Measurements from ENCODE around the gene UBE2H.
"Not testable (repeated sequence)": the region's sequence is repeated elsewhere in the genome, so short reads cannot be mapped to it uniquely, and the experiment has no call there.

UBE2H gene

DNA sequence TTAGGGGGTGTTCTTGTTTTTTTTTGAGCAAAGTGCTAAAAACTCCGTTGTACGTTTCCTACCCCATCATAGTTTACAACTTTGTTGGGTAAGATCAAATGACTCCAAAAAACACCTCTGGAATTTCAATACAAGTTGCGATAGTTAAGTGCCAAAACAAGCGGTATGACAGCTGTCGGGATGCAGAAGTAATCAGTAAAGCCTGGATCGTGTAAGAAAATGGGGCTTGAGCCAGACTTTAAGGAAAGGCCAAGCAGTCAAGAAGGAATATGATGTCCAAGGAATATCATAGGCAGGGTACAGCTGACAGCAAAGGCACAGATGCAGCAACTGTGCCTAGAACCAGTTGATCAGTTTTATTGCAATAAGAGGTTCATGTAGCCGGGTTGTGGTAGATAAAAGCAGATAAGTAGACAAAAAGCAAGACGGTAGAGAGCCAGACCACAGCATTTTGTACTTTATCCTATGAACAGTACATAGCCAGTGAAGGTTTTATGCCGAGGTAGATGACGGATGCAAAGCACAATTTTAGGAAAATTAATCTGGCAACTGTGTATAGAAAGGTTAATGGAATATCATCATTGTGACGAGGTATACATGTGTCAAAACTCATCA lies 45.5 kb downstream of the UBE2H start:
- DNase-seq, result no peak

- DNase-seq, result no peak
Observed at GRCh38 chr7:129906700-129907099, 46.1 kb downstream of the UBE2H start.

DNA sequence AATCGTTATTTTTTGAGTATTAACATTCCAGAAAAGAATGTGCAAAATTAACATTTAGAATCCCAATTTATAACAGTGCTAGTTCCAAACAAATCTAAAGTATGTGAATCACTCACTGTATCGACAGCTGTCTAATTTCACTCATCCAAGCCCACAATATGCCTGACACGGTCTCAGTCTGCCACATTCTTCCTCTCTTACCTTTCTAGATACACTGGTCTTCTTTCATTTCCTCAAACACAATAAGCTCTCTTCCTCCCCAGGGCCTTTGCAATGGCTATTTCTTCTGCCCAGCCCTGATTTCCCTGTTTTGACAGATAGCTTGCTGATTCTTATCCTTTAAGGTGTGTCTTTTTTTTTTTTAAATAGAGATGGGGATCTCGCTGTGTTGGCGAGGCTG lies 48.8 kb downstream of the UBE2H start:
- DNase-seq, result no peak

DNA sequence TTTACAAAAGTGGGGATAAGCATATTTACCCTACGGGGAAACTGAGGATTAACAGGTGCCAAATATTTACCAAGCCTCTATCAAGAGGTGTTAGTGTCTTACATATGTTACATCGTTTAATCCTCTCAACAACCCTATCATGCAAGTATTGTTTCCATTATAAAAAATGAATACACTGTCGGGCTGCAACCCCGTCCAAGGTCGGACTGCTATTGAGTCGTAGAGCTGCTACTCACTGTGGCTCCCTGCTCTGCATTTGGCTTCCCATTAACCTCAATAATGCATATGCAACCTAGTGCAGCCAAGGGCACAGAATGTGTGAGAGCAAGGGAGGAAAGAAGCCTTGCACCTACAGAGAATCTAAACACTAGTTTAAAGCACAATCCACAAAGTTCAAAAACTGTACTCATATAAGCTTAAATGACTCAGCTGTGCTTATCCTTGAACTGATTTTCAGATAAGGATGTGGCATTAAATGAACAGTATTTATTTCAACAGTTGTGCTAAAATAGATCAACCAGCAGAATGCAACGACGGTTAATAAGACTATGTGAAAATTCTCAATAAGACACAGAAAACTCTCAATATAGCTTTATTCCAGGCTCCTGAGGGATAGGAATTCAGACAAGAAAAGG lies 49.9 kb downstream of the UBE2H start:
- no peak for DNase-seq

DNA sequence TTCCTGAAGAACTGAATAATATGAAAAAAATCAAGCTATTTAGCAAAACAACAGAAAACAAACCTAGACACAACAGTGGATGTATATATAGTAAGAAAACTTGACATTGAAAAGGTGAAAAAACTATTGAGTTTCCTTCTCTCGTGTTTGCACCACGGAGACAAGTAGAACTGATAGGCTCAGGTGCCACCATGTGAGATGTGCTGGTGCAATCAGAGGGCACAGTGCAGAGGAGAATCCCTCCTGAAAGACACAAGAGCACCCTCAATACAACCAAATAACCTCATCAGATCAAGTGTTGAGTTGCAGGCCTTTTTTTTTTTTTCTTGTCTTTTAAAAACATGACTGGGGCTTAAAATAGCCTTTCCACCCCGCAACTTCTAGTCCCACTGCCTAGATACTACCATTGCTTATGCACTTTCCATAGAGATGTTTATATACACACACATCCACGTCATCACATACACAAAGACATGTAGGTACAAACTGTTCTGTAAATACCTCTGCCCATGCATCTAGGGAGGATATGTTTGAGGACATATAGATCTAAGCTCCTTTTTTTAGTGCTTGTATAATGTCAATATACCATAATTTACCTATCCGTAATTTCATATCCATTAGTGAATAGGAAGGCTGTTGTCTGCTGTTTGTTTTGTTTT lies 54.1 kb downstream of the UBE2H start:
- no peak for DNase-seq

DNA sequence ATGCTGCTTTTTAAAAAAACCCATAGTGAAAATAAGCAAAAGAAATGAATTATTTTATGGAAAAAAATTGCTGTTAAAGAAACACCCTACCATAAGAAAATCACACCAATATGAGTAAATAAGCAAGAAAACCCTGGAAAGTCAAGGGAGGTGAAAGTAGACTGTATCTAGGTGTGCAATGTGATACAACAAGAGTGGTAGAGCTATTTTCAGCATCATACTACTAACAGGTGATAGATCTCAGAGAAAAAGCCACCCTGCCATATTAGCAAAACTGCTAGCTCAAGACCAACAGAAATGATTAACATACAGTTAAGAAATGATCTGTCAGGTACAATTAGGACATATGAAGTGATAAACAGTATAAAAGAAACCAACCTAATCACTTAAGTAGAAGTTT lies 54.8 kb downstream of the UBE2H start:
- DNase-seq, result no peak

DNA sequence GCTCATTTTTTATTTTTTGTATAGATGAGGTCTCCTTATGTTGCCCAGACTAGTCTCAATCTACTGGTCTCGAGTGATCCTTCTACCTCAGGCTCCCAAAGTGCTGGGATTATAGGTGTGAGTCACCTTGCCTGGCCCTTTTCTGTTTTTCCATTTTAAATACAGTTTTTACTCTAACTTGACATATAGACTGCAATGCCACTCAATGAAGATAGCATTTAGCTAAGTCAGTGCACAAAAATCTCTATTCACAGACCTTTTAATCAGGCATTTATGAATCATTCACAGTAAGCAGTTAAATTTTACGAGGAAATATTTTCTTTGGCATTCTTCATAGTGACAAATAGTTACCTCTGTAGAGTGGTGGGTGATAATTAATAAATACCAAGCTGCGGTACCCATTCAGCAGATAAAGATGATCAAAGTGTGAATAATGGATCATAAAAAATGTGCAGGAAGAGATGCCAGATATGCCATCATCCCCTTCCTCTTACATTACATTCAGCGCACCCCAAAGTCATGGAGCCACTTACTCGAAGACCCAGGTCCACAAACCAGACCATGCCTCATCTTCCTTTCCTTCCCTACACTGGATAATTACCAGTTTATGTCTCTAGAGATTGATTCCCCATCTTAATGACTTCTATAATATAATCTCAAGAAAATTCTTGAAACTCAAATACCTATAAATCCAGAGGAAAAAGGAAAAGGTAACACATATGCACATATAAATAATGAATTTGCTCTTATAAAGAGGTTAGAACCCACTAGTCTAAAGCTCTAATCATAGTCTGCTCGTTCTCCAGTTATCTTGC lies 56.0 kb downstream of the UBE2H start:
- no peak for DNase-seq

- DNase-seq, result not testable (repeated sequence)
Observed at GRCh38 chr7:129894184-129894583, 58.6 kb downstream of the UBE2H start.

DNA sequence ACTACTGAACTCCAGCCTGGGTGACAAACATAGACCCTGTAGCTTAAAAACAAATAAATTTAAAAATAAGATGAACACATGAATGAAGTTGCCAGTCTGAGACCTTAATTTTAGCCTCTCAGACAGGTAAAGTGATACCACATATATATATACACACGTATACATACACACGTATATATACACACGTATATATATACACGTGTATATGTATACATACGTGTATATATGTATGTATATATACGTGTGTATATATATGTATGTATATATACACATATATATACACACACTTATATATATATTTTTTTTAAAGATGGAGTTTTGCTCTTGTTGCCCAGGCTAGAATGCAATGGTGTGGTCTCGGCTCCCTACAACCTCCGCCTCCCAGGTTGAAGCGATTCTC lies 62.7 kb downstream of the UBE2H start:
- no peak for DNase-seq

DNA sequence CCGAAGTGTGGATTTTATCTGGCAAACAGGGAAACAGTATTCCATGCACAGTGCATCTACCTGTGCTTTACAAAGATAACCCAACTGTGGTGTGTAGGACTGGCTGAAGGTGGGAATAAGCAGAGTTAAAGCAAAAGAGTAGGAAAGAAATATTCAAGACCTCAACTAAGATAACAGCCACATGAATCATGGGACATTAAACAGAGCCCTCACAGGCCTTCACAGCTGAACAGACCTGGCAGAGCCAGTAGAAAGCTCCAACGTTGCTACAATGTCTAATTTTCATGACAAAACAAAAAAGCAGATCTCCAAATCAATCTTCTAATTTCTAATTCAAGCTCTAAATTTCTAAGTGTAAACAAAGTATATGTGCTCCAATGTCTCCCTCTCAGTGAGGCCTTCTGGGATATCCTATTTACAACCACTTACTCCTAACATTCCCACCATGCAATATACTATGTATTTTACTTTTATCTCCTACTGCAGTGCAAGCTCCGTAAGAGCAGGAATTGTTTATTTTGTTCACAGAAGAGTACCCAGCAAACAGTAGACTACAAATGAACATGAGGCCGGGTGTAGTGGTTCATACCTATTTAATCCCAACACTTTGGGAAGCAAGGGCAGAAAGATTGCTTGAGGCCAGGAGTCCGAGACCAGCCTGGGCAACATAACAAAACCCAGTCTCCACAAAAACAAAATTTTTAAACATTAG lies 63.5 kb downstream of the UBE2H start:
- no peak for DNase-seq

DNA sequence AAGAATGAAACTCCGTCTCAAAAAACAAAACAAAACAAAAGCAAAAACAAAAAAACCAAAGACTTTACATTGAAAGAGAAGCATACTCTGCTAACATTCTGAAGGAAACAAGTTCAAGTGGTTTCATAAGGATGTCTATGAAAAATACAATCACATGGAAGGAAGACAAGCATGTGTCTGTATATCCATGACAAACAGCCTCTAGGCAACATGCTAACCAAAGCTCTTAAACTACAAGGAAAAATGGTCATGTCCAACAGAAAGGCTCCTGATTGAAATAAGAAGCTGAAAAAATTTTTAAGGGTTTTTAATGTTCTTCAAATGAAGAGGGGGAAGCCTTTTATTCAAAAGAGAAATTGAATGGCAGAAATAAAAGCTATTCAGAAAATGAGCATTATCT lies 64.9 kb downstream of the UBE2H start:
- DNase-seq, result no peak

GRCh38 chr7:129886818-129887186 lies 66.0 kb downstream of the UBE2H start:
- DNase-seq, result no peak

DNA sequence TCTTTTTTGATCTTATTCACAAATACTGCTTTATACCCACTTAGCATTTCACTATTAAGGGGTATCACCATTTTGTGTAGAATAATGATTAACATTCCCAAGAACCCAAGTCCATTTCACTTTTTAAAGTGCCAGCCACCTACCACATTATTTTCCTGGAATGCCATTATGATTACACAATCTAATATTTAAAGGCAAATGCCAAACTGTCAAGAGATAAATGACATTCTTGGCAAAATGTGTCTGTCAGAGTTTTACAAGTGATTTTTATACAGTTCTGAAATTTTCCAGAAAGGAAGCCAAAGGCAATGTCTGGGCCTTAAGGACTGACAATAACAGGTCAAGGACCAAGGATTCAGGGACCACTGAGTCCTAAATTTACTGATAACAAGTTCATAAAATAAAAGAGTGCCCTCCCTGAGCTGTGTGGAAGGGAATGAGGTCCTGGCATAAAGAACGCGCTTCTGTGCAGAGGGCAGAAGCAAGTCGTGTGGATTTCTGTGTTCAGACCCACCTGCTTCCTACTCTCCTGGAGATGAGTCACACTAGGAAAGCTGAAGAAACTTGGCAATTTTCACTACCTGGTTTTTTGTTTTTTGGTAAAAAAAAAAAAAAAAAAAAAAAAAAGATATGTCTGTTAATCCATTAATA lies 66.5 kb downstream of the UBE2H start:
- no peak for DNase-seq

GRCh38 chr7:129884495-129884894 lies 68.3 kb downstream of the UBE2H start:
- DNase-seq, result no peak

DNA sequence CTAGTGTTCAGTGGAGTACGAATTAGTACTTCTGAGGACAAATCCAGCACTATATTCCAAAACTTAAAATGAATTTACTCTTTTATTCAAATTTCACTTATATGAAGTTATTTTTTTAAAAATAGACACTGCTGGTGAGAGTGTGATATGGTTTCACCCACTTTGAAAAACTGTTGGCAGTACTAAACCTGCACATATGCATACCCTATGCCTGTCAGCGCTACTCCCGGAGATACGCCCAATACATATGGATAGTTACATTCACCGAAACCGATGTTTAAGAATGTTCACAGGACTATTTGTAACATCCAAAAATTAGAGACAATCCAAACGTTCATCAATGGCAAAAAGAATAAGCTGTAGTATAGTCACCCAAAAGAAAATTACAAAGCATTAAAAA lies 69.6 kb downstream of the UBE2H start:
- DNase-seq, result no peak

DNA sequence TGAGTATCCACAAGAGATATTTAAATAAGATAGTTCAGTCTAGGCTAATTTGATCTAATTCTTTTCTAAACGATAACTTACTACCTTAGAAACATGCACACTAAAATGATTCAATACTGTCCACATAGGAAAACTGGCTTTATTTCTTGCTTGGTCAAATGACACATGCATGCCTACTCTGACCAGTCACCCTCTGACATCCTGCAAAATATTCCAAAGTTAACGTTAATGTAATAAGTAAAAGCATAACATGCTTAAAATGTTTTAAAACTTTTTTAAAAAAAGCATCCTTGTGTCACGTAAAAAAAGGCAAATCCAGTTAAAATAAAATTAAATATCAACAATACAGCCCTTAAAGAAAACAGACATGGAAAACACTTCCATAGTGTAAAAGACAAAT lies 70.2 kb downstream of the UBE2H start:
- DNase-seq, result no peak

GRCh38 chr7:129877146-129877792 lies 75.5 kb downstream of the UBE2H start:
- no peak for DNase-seq

DNA sequence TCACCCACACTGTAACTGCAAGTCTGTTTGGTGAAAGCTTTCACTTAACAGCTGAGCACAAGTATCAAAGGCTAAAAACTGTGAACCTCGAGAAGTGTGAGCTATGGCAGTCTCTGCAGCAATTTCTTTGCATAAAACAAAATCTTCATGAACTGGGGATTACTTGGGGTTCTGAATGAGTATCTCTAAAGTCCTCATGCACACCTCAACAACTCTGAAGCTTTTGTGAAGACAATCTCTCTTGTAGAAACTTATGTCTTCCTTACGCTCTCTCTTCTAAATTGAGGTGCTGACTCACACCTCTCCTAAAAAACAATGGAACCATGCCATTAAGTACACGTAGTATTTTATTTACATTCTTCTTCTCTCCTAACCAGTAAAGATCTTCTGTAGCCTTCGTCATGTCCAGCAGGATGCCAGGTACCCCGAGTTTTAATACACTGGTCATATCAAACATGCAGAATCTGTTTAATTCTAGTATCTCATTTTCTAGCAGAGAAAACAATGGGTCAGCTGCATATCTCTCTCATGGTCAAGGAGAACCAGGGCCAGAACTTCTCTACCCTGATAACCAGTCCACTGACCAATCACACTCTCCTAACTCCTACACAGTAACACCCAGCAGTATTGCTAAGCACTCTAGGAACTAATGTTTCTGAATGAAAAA lies 76.9 kb downstream of the UBE2H start:
- DNase-seq, result no peak

- no peak for DNase-seq
Observed at GRCh38 chr7:129875160-129875559, 77.6 kb downstream of the UBE2H start.

- DNase-seq, result no peak
Observed at GRCh38 chr7:129874722-129875121, 78.0 kb downstream of the UBE2H start.

- DNase-seq, result no peak
Observed at GRCh38 chr7:129872054-129872453, 80.7 kb downstream of the UBE2H start.

GRCh38 chr7:129870668-129871067 lies 82.1 kb downstream of the UBE2H start:
- DNase-seq, result no peak

Measured in NCI-H524 treated with DMSO at 0.1 percent for 48 hours (cell line).